ENCODE results near the gene GOT1. TPM values are rescaled to one million over a fixed set of nuclear protein-coding genes. Genes with fewer than 3 reads are reported as not detected.

Gene GOT1
- total RNA-seq, 1 experiment from 2014 or later, result 51.6 TPM

DNA sequence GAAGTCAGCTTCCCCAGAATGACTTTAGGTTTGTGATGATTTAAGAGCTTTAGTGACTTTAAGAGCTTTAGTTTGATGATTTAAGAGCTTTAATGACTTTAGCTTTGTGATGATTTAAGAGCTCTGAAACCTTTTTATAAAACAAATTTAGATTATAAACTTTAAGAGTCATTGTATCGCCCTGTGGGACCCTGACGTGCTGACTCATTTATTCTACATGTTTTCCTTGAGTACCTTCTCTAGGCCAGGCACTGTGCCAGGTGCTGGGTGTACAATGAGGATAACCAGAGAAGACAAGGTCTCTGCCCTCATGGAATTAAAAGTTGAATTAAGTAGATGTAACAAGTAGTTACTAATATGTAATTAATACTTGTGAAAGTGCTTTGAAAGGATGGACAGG, 55.9 kb downstream of the GOT1 start:
- no peaks in the 10 kb centered on the region; the same call in 1 of the 2 replicates for H3K4me1 ChIP-seq (ENCODE audit: control insufficient read depth, insufficient read depth, low read length)
- ChIA-PET CTCF (interaction anchor here (0.6 kb wide), 1 partner anchor 18 kb away, joined by 6 read pairs; no protein-coding TSS in a partner anchor), POLR2A (no interaction called here)
- no peaks in the 10 kb centered on the region for H3K36me3 ChIP-seq (ENCODE audit: control insufficient read depth, insufficient read depth, low read length)
- H3K27ac ChIP-seq (ENCODE audit: low read length), result no peak overlapping the region
- DNase-seq (ENCODE audit: low read depth, low spot score) (no peak), ATAC-seq (no peak)
- intact Hi-C loops (cut with micrococcal nuclease; ENCODE audit: unreplicated experiment) (no loop called here), in situ Hi-C loops (cut with HindIII; ENCODE audit: low pct_unique_long_range_greater_than_20kb, low sequenced_read_pairs) (no loop called here)
- no TSS peak for BruUV-seq (replicated peaks)
- no peak for TF ChIP-seq POLR2AphosphoS5 (IDR thresholded peaks at IDR 0.05; ENCODE audit: low read depth, low read length)
- no peak for TF ChIP-seq SIN3A (IDR thresholded peaks at IDR 0.05; ENCODE audit: borderline replicate concordance, insufficient read depth, low read depth, low read length)
- TF ChIP-seq, protein P1, sequence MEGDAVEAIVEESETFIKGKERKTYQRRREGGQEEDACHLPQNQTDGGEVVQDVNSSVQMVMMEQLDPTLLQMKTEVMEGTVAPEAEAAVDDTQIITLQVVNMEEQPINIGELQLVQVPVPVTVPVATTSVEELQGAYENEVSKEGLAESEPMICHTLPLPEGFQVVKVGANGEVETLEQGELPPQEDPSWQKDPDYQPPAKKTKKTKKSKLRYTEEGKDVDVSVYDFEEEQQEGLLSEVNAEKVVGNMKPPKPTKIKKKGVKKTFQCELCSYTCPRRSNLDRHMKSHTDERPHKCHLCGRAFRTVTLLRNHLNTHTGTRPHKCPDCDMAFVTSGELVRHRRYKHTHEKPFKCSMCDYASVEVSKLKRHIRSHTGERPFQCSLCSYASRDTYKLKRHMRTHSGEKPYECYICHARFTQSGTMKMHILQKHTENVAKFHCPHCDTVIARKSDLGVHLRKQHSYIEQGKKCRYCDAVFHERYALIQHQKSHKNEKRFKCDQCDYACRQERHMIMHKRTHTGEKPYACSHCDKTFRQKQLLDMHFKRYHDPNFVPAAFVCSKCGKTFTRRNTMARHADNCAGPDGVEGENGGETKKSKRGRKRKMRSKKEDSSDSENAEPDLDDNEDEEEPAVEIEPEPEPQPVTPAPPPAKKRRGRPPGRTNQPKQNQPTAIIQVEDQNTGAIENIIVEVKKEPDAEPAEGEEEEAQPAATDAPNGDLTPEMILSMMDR (IDR thresholded peaks at IDR 0.05), result no peak
- TF ChIP-seq, protein P2, sequence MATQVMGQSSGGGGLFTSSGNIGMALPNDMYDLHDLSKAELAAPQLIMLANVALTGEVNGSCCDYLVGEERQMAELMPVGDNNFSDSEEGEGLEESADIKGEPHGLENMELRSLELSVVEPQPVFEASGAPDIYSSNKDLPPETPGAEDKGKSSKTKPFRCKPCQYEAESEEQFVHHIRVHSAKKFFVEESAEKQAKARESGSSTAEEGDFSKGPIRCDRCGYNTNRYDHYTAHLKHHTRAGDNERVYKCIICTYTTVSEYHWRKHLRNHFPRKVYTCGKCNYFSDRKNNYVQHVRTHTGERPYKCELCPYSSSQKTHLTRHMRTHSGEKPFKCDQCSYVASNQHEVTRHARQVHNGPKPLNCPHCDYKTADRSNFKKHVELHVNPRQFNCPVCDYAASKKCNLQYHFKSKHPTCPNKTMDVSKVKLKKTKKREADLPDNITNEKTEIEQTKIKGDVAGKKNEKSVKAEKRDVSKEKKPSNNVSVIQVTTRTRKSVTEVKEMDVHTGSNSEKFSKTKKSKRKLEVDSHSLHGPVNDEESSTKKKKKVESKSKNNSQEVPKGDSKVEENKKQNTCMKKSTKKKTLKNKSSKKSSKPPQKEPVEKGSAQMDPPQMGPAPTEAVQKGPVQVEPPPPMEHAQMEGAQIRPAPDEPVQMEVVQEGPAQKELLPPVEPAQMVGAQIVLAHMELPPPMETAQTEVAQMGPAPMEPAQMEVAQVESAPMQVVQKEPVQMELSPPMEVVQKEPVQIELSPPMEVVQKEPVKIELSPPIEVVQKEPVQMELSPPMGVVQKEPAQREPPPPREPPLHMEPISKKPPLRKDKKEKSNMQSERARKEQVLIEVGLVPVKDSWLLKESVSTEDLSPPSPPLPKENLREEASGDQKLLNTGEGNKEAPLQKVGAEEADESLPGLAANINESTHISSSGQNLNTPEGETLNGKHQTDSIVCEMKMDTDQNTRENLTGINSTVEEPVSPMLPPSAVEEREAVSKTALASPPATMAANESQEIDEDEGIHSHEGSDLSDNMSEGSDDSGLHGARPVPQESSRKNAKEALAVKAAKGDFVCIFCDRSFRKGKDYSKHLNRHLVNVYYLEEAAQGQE (IDR thresholded peaks at IDR 0.05; ENCODE audit: insufficient read depth in 1 of 2, low read depth in 2 of 2, low read length in 1 of 2), result no peak
- no peak for TF ChIP-seq TCF7L2 (IDR thresholded peaks at IDR 0.05; ENCODE audit: low read depth, low read length)
- no peaks in the 10 kb centered on the region for H3K9me3 ChIP-seq (ENCODE audit: control insufficient read depth, insufficient read depth, low read depth, low read length)
- no peak overlapping the region for H3K4me3 ChIP-seq (ENCODE audit: low read depth in 2 of 2, low read length in 2 of 2)
- no peaks in the 10 kb centered on the region for H3K27me3 ChIP-seq (ENCODE audit: control insufficient read depth, insufficient read depth, low read length)

DNA sequence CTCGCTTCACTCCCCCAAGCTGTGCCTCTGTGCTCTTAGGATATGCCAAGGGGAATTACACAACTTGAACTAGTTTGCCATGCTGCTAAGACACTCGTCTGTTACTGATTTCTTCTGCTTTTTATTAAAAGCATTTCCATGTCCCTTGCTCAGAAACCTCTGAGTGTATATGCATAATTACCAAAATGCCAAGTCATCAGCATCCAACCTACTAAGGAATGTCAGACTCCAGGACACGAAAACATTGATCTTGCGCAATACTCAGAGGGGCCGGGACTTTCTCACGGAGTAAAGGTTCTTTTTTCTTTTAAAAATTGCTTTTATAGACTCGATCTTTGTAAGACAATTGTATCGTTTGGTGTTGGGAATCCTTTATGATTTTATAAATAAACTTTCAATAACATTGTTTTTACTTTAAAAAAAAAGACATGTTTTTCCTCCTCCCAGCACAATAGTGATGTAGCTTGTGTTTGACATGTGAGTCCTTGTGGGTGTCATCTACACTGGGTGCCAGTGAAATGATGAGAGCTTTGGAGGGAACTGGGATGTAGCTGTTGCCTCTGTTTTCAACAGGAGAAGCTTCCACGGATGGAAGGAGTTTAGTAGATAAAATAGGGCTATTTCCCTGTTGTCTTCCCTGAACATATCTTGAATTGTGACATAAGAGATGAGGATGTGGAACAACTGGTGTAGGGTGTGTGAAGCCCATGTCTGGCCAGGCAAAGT, 57.7 kb downstream of the GOT1 start:
- TF ChIP-seq TCF7L2 (IDR thresholded peaks at IDR 0.05; ENCODE audit: low read depth, low read length) (no peak), POLR2AphosphoS5 (IDR thresholded peaks at IDR 0.05; ENCODE audit: low read depth, low read length) (no peak), SIN3A (IDR thresholded peaks at IDR 0.05; ENCODE audit: borderline replicate concordance, insufficient read depth, low read depth, low read length) (no peak)
- TF ChIP-seq, protein P2 (IDR thresholded peaks at IDR 0.05; ENCODE audit: insufficient read depth in 1 of 2, low read depth in 2 of 2, low read length in 1 of 2), result no peak
- TF ChIP-seq, protein P1 (IDR thresholded peaks at IDR 0.05), result no peak
- ChIA-PET CTCF (no interaction called here), POLR2A (no interaction called here)
- no peak overlapping the region for H3K27ac ChIP-seq (ENCODE audit: low read length)
- no peaks in the 10 kb centered on the region for H3K9me3 ChIP-seq (ENCODE audit: control insufficient read depth, insufficient read depth, low read depth, low read length)
- intact Hi-C loops (cut with micrococcal nuclease; ENCODE audit: unreplicated experiment) (no loop called here), in situ Hi-C loops (cut with HindIII; ENCODE audit: low pct_unique_long_range_greater_than_20kb, low sequenced_read_pairs) (no loop called here)
- no peak overlapping the region for H3K4me3 ChIP-seq (ENCODE audit: low read depth in 2 of 2, low read length in 2 of 2)
- no peaks in the 10 kb centered on the region for H3K27me3 ChIP-seq (ENCODE audit: control insufficient read depth, insufficient read depth, low read length)
- ATAC-seq (no peak), DNase-seq (ENCODE audit: low read depth, low spot score) (no peak)
- H3K4me1 ChIP-seq (ENCODE audit: control insufficient read depth, insufficient read depth, low read length), result no peaks in the 10 kb centered on the region; the same call in 1 of the 2 replicates
- BruUV-seq (replicated peaks), result no TSS peak
- no peaks in the 10 kb centered on the region for H3K36me3 ChIP-seq (ENCODE audit: control insufficient read depth, insufficient read depth, low read length)
